GM18508 (cell line): ENCODE data around the gene KLHDC3.

Experiments
- ATAC-seq: cut with Tn5 transposase; IDR thresholded peaks from one replicate; pipeline ENCODE4 v1.9.1; 2021; ENCODE audit warnings: moderate number of reproducible peaks; ENCODE audit not compliant: insufficient read depth, unreplicated experiment

Gene KLHDC3

GRCh38 chr6:43013843-43014433 is at the start of gene KLHDC3, which contains the start of gene MEA1:
TSS of gene KLHDC3 (plus strand) at chr6:43014249. CDS start at chr6:43017193, 2,944 bp downstream.
TSS of gene MEA1 (minus strand) at chr6:43013946. CDS start at chr6:43013813, 133 bp downstream.
- peak; percentile 88 for ATAC-seq

- ATAC-seq = no peak
These were observed 47.5 kb upstream of the KLHDC3 start for GRCh38 chr6:42966571-42966970.

- ATAC-seq = no peak
These were observed 46.8 kb upstream of the KLHDC3 start for GRCh38 chr6:42967228-42967627.

- ATAC-seq = no peak
These were observed 45.8 kb upstream of the KLHDC3 start for GRCh38 chr6:42968126-42968701.

GRCh38 chr6:42968783-42969182 is 45.3 kb upstream of the KLHDC3 start:
- no peak for ATAC-seq

- no peak for ATAC-seq
These were observed 44.6 kb upstream of the KLHDC3 start for GRCh38 chr6:42969431-42969830.

GRCh38 chr6:42969934-42970333 is 44.1 kb upstream of the KLHDC3 start:
- ATAC-seq = no peak

GRCh38 chr6:42970871-42971612 is 43.0 kb upstream of the KLHDC3 start:
- no peak for ATAC-seq

GRCh38 chr6:42971746-42972327 is 42.2 kb upstream of the KLHDC3 start:
- no peak for ATAC-seq

GRCh38 chr6:42973926-42974325 is 40.1 kb upstream of the KLHDC3 start:
- ATAC-seq = no peak

- no peak for ATAC-seq
These were observed 39.0 kb upstream of the KLHDC3 start for GRCh38 chr6:42974919-42975505.

- ATAC-seq = no peak
These were observed 35.6 kb upstream of the KLHDC3 start for GRCh38 chr6:42978487-42978838.

- ATAC-seq = no peak
These were observed 35.1 kb upstream of the KLHDC3 start, which contains the start of gene PEX6 for GRCh38 chr6:42978839-42979522. TSS of gene PEX6 (minus strand) at chr6:42979181. CDS start at chr6:42979150, 31 bp downstream.

GRCh38 chr6:42979523-42980177 is 34.4 kb upstream of the KLHDC3 start:
- no peak for ATAC-seq

GRCh38 chr6:42981836-42982235 is 32.2 kb upstream of the KLHDC3 start:
- ATAC-seq = no peak

- peak; percentile 78 for ATAC-seq
These were observed 29.8 kb upstream of the KLHDC3 start, which contains the start of gene PPP2R5D for GRCh38 chr6:42984001-42984923. TSS of gene PPP2R5D (plus strand) at chr6:42984570. CDS start at chr6:42984678, 108 bp downstream.

- ATAC-seq = no peak
These were observed 29.0 kb upstream of the KLHDC3 start for GRCh38 chr6:42984924-42985475.
